Stimulated activated CD4-positive, alpha-beta T cell treated with anti-CD3 and anti-CD28 coated beads, Interleukin-4, amount 100 ng/mL, for 1 hour (primary cell): ENCODE data around the gene CORIN.
"Not testable (repeated sequence)": the region's sequence is repeated elsewhere in the genome, so short reads cannot be mapped to it uniquely, and the experiment has no call there.

Experiments
- DNase-seq: peaks from one replicate; pipeline ENCODE4 v3.0.0-alpha.2; 2020

CORIN gene

DNA sequence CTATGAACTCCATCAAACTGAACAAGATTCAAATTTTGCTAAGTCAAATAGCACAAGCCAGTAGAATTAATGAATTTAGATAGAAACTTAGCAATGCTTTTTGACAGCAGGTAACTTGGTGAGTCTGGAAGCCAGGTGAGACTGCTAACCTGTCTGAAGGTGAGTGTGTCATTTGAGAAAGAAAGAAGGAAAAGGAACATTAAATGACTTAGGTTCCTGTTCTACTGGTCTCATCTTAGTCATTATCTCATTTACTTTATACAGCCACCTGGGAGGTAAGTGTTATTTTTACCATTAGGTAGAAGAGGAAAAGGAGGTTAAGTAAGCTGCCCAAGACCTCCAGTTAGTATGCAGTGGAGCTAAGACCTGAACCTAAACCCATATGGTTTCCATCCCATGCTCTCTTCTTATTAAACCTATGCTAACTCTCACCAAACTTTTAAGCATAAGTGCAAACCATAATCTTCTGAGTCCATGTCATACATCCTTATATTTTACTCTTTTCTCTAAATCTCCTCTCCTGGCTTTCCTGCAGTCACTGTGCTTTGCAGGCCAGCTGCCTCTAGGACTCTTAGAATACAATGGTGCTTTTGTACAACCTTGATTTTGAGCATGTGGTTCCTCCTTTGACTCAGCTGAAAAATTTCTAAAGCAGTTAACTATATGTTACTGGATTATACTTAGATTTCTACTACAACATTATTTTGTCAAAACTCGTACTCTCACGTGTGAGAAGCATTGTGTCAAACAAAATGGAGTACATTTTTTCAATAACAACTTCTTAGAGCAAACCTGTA is 284.3 kb downstream of the CORIN start:
- no peak for DNase-seq

DNA sequence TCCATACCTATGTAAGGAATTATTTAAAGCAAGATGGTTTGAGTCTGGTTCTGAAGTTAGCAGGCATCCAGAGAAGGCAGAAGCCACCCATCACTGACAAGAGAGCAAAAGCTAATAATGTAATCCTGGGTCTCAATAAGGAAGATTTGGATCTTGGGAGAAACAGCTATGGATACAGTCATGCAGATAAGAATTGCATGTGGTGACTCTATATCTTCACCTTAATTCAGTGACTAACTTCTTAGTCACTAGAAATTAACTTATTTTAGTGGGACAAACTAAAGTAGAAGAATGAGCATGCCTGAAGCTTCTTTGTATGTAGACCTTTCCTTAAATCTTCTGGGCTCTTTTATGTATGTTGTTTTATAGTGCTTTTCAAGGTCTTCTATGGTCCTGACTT is 286.2 kb downstream of the CORIN start:
- no peak for DNase-seq

DNA sequence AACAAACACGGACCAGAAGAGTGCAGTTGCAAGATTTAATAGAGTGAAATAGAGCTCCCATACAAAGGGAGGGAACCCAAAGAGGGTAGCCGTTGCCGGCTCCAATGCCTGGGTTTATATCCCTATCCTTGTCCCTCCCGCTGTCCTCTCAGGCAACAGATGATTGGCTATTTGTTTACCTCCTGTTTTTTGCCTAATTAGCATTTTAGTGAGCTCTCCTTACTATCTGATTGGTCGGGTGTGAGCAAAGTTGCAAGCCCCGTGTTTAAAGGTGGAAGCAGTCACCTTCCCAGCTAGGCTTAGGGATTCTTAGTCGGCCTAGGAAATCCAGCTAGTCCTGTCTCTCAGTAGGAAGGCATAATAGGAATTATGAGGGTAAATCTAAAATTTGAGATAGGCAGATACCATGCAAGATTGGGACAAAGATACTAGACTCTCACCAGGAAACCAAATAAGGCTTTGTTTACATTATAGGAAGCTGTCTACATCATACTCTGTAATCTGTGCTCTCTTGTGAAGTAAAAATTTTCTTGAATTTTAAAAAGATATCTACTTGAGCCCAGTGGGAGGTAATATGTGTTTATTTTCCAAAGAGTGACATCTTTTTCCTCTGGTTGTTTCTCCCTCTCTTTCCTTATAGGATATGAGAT is 286.8 kb downstream of the CORIN start:
- DNase-seq: no peak

DNA sequence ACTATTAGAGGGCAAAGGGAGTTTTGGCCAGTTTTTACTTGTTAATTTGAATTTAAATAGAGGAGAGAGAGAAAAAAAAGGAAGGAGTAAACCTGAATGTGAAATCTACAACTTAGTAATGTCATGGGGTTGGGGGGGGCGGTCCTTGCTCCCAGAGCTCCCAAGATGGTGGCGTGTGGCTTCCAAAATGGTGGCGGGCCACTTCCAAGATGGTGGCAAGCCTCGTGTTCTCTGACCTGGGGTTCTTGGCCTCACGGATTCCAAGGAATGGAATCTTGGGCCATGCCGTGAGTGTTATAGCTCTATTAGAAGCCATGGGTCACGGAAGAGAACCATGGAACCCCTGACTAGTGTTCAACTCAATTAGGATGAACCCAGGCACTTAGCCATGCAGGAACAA is 287.5 kb downstream of the CORIN start:
- DNase-seq: not testable (repeated sequence)
